Tongue (tissue), 2 donors: ENCODE results near the gene ASXL3. TPM values are rescaled to one million over a fixed set of nuclear protein-coding genes. Genes with fewer than 3 reads are reported as not detected.

ENCODE experiments used
- DNase-seq: peaks from one replicate; pipeline ENCODE4 v3.0.0-alpha.2; 2015
- total RNA-seq: library from RNA; depleted of rRNA; stranded (reverse); fragments of >200 nt; gene quantifications from one replicate; pipeline ENCODE4 v1.2.3, GENCODE V29; 2014

ASXL3 gene
- 4.3 TPM for total RNA-seq

DNA sequence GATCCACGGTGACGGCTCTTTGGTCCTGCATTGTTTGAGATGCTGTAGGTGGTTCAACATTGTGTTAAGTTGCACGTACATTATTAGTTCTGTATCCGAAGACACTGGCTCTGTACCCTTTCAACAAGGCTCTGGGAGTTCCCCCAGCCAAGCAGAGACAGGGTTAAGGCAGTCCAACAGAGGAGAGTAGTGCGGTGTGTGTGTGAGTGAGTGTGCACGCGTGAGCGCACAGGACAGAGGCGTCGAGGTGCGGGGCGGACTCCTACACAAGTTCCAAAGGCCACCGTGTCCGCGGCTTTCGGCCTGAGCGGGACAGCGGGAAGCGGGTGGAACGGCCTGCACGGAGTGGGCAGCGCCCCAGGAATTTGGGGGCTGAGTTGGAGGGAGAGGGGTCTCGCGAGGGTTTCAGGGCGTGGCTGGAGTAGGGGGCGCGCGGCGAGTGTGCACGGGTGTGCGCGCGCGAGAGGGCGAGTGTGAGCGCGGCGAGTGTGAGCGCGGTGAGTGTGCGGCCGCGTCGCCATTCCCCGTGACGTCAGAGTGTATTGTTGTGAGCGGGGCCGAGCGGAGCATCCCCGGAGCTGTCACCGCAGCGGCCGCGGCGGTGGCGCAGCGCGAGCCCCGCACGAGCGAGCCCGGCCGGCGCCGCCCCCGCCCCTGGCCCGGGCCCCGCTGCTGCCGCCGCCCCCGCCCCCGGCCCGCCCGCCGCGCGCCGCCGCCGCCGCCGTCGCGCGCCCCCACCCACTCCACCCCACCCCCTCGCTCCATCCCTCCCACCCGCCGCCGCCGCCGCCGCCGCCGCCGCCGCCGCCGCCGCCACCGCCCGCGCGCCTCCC, at the start of gene ASXL3:
Gene ASXL3 (plus strand): TSS at position 535 of the 833 bp plus-strand sequence. CDS start 413 bp downstream, outside the sequence.
- peak; percentile 82 for DNase-seq

DNA sequence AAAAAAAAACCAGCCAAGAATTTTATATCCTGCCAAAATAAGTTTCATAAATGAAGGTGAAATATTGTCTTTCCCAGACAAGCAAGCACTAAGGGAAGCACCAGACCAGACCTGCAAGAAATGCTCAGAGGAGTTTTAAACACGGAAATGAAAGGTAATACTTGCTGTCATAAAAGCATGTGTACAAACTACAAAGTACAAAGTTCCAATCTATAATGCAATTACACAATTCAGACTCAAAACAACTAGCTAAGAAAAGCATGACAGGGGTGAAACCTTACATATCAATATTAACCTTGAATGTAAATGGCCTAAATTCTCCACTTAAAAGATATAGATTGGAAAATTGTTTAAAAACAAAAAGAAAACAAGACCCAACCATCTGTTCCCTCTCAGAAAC, 45.0 kb upstream of the ASXL3 start:
- DNase-seq = no peak

DNA sequence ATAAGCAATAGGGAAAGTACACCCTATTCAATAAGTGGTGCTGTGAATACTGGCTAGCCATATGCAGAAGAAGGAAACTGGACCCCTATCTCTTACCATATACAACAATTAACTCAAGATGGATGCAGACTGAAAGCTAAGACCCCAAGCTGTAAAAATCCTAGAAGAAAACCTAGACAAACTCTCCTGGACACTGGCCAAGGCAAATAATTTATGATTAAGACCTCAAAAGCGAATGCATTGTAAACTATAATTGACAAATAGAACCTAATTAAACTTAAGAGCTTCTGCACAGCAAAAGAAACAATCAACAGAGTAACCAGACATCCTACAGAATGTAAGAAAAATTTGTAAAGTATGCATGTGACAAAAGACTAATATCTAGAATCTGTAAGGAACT, 41.1 kb upstream of the ASXL3 start:
- DNase-seq = no peak

DNA sequence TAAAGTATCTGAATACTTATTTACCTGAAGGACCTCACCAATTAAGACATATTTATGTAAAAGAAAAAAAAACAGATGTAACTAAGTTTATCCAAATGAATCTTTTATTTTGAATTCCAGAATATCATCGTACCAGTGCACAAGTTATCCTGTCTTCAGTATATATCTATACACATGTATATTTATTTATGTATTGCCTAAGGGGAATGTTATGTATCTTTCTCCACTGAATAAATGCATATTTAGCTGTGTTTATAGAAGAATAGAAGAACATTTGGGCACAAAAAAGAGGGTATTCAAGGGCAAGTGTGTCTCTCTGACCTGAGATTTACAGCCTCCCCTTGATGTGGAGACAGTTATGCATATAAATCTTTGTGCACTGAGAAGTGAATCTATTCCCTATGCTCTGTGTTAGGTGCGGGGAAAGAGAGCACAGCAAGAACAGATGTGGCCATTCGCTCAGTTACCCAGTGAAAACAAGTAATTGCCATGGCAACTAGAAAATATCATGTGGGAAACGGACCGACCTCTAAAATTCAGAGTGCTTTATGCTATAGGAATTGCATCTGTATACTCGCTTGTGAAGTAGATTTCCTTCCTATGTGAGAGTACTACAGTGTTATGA, 39.5 kb upstream of the ASXL3 start:
- no peak for DNase-seq

DNA sequence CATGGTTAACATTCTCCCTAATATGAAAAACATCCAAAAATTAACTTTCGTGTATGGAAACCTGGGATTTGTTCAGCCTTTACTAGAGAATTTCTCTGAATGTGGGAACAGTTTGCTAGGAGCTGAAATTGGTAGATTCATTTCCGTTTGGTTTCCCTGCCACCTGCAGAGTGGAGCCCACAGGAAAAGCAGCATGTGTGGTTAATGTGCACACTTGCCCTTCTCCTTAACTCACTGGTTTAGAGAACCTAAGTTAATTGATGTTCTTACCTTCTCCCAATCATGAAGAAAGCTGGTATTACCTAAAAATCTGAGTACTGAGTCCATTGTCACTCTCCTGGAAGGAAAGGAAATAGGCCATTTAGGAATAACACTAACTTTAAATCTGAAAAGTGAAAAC, 37.6 kb upstream of the ASXL3 start:
- no peak for DNase-seq

DNA sequence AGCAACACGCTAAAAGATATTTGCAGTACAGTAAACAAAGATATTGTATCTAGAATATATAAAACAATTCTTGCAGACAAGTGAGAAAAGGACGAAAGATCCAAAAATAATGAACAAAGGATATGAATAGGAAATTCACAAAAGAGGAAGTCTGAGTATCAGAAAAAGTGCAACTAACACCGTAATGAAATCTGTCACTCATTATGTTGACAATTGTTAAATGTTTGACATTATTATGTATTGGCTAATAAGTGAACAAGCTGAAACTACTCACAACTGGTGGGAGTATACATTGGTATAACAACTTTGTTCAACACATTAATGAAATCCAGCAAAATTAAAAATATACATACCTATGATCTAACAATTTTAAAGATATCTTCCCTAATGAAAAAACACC, 36.7 kb upstream of the ASXL3 start:
- no peak for DNase-seq

DNA sequence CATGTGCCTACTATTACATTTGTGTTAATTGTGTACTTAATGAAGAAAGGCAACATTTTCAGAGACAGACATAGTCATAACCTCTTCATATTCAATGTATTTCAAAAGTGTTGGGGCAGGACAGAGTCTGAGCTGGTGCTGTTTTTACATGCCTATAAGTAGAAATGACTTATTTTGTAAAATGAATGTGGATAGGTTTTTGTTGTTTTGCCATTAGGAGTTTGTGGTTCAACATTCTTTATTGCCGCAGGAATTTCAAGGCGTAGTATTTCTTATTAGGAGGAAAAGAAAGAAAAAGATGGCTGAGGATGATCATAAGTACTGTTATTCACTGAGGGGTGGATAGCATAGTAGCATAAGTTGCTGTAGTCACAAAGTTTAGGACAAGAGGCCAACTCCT, 21.2 kb upstream of the ASXL3 start:
- no peak for DNase-seq

DNA sequence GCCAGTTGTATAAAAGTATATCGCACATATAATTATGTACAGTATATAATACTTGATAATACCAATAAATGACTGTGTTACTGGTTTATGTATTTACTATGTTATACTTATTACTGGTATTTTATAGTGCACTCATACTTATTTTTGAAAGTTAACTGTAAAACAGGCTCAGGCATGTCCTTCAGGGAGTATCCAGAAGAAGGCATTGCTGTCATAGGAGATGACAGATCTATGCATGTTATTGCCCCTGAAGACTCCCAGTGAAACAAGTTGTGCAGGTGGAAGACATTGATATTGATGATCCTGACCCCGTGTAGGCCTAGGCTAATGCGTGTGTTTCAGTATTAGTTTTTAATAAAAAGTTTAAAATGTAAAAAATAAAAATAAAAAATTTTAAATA, 20.3 kb upstream of the ASXL3 start:
- DNase-seq = peak; percentile 25

DNA sequence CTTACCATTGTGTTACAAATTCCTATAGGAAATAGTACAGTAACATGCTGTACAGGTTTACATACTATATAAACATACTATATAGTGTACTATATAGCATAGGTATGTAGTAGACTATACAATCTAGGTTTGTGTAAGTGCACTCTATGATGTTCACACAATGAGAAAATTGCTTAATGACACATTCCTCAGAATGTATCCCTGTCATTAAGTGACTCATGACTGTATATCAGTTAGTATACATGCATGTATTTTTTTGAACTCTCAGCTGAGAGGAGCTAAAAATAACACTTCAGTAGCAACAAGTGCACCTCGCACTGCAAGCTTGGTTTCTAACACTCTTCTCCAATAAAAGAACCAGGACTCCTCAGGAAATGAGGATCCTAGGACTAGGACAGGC, 19.5 kb upstream of the ASXL3 start:
- no peak for DNase-seq

DNA sequence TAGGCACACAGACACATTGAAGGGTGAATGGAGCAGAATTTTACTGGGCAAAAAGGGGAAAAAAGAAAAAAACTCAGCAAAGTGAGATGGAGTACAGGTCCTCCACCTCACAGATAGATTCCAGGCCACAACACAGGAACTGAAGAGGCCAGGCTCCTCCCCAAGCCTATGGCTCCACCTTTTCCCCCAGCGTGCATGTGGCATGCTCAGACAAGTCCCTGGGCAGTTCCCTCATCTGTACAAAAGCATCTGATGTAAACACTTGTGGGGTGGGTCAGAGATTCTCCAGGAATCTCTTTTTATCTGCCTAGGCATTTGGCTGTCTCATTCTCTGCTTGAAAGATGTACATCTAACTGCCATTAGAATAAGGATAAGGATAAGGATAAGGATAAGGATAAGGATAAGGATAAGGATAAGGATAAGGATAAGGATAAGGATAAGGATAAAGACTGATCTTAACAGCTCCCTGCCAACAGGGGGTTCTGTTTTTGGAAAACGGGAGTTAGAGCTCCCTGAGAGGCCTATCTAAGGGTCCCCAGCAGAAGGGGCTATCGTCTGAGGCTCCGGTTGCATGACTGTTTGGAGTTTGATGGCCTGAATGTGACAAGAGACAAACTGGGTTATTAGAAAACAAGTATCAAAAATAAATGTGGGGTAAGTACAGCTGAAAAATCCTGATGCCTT, 17.2 kb upstream of the ASXL3 start:
- DNase-seq = no peak

DNA sequence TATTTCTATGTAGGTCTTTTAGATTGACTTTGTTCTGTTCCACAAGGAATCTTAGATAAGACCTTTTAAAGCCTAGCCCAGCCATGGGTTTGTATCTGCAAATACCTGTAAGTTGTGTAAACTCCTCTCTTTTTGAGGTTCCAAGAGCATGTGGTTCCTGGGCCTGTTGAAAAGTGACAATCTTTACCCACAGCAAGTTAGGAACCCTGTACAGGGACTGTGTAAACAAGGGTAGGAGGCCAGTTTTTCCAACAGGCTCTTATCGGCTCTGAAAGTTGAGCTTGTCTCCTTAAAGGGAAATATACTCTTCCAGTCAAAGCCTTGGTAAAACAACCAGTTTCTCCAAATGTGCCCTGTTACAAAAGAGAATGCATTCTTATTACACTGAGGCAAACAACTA, 15.3 kb upstream of the ASXL3 start:
- no peak for DNase-seq

DNA sequence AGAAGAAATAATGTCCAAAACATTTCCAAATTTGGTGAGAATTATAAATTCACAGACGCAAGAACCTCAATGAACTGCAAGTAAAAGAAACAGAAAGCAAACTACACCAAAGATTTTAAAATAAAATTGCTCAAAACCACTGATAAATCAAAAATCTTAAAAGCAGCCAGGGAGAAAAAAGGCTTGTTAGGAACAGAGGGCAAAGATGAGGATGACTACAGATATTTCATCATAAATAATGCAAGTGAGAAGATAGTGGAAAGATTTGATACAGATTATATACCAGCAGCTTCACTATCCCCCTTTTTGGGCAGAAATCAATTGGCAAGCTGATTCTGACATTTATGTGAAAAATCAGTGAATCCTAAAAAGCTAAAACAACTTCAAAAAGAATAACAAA, 10.3 kb upstream of the ASXL3 start:
- no peak for DNase-seq

DNA sequence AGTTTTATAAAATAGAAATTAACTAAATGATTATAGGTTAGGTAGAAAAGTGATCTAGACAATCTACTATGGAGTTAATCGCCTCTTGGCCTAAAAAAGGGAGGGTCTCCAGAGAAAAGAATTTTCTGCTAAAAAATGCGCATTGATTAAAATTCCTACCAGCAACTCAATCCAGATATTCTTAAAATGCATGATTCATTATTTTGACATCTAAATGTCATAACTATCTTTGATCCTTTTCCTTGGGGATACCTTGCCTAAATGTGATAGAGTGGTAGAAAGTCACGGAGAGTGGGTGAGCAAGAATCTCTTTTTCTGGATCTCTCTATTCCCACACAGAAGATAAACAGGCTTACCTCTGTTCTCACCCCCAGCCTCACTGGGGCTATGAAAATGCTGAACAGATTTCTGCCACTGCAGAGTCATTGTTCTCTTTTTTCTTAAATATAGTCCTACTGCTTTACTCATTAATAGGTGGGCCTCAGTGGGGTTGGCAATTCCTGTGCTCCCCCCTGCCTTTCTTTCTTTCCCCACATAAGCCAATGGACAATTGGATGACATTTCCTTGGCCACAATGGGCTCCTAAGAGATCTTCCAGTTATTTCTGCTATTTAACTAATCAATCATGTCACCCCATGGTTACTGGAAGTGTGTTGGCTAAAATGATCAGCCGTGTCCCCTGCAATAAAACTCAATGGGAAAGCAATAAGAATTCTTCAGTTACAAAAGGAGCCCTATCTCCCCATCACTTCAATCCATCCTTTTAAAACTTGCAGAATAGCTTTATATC, 5.8 kb upstream of the ASXL3 start:
- no peak for DNase-seq

DNA sequence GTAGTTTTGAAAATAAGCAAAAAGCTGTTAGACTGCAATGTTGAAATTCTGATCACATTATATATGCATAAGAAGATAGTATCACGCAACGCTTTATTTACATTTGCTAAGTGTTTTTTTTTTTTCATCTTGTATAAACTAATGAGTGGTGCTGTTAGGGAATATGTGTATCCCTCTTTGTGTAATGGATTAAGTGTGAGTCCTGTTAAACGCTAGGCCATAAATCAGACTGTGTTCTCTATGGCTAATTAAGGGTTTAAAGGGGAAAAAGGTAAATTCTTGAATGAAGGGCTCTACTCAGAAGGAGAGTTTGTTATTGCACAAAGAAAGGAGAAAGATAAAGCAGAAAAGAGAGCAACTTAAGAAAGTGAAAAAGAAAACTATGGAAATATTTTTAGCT, 4.8 kb upstream of the ASXL3 start:
- no peak for DNase-seq

DNA sequence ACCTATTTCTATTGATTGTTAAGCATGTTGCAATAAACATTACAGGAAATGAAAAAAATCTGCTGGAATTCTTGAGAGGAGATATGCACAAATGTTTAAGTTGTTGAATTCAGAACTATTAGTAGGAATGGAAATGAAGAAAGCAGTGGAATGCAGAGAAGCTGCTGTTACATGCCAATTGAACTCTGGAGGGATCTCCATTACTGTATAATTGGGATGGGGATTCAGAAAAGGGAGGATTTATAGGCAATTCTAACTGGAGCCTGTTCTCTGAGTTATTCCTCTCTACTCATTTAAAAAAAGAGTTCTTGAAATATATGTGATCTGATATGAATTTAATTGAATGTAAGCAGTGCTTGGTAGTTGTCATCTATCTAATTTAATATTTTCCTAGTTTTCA, 2.6 kb upstream of the ASXL3 start:
- DNase-seq = no peak

DNA sequence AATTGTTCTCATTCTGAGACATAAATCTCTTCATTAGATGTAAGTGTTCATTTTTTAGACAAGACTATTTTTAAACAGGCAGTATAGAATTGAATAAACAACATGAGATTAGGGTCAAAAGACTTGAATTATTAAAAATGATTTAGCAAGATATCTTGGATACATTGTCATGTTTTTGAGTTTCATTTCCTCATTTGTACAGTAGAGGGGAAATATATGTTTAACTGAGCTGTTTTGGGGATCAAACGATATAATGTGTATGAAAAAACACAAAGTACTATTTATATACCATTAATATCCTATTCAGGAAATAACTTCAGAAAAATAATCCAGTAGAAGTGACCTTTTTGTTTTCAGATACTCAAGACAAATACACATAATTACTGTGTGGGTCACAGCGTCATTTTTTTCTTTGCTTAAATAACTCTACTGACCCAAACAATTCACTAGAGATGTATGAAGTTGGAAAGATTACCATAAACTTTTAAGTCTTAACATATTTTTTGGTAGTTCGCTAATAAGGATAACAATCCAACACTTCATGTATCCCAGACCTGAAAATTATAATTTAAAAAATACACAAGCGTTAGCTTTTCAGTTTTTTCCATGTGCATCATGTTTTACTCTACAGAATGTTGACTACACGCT, 896 bp upstream of the ASXL3 start:
- DNase-seq = peak; percentile 28

DNA sequence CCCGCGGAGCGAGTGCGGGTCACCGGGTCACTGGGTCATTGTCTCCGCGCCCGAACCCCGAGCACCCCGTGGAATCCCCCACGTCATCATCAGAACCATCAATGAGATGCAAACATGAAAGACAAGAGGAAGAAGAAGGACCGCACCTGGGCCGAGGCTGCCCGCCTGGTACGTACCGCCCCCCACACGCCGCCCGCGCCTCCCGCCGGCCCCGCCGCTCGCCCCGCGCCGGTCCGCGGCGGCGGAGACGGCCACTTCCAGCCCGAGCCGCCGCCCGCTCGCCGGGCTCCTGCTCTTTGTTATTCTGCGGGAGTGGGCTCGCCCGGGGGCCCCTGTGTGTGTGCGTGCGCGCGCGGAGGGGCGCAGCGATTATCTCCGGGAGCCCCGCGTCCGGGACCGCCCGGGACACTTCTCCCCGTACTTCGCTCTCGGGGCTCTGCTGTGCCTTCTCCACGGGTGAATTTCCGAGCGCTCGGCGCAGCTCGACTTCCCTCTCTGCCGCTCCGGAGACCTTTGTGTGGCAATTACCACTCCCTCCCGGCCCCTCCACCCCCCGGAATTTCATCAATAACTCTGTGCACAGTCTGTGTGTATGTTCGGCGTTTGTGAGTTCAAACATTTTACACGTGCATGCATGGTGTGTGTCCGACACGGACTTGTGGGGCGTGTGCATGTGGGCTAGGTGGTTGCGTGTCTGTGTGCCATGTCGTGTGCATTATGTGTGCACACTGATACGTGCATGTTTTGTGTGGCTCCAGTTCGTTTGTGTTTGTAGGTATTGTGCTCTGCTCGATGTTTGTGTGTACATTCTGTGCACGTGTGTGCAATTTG, 714 bp downstream of the ASXL3 start:
- peak; percentile 68 for DNase-seq

DNA sequence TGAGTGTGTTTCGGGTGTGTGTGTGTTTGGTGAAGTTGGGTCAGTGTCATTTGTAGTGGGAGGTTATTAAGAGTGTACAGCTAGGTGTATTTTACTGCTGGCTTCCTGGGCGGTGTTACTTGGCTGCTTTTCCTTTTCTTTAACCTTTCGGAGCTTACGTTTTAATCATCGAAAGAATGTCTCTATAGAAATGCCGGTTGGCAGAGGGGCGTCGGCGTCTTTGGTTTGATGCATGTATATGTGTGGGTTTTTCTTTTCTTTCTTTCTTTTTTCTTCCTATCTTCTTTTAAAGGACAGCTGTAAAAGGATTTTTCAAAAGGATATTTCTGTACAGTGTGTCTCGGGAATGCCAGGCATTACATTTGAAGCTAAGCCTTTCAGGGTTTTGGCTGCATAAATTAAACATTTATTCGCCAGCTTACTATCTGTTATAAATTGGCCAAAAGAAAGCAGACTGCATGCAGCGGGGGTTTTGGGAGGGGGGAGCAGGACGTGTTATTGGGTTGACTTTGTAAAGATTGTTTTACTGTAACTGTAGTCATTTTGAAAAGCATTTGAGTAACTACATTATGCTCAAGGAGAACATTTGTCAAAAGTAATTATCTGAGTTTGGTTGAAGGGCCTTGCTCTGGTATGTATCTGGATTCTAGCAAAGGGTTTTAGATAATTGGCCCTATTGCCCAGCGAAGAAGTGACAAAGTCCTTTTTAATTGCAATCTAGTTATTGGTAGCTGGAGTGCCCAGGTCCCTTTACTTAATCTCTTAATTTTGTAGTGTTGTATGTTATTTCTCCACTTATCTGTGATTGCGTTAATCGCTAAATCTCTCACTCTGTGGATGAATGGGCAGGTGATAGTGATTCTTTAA, 1.6 kb downstream of the ASXL3 start:
- peak; percentile 49 for DNase-seq

DNA sequence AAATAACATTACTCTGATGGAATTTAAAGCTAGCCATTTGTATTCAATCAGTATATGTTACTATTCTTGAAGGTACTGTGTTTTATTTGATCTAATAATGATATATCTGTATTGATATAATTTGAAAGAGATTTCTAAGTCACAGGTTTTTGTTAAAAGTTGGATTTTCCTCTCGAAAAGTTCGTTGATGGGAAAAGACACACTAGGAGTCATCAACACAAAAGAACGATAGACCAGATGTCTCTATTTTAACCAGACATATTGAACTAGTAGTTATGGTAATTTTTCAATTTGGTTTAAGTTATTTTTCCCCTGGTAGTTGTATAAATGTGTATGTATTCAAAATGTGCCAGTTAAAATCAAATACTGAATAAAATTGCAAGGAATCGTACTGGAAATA, 2.5 kb downstream of the ASXL3 start:
- DNase-seq = no peak

DNA sequence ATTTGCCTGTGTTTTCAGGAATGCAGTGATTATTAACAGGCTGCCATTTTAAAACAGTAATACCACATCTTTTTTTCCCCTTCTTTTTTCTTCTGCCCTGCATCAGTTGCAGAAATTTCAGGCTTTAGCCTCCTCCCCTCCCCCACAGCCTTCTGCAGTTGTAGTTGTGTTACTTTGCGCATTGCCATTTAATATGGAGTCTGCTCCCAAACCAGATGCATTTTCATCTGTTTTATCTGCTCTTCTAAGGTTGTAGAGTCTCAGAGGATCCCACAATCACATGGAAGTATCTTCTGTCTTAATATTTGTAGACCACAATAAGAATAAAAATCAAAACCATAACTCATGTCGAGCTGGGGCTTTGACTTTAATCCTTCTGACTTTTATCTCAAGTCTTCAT, 3.8 kb downstream of the ASXL3 start:
- DNase-seq = peak; percentile 48
